Midbrain (tissue), 1 donor: ENCODE measurements around the gene MRPS14.
"Not testable (repeated sequence)": the region's sequence is repeated elsewhere in the genome, so short reads cannot be mapped to it uniquely, and the experiment has no call there.

Experiments
- DNase-seq: peaks from one replicate; lab custom pipeline; 2025; lab: John Stamatoyannopoulos, UW

MRPS14 gene

GRCh38 chr1:175023043-175023921 lies at the start of gene MRPS14:
TSS of gene MRPS14 (minus strand) at chr1:175023425. CDS start at chr1:175023408, 17 bp downstream.
- DNase-seq: peak; percentile 98

- DNase-seq: no peak
Observed at GRCh38 chr1:175072099-175072951, 49.1 kb upstream of the MRPS14 start.

- no peak for DNase-seq
Observed at GRCh38 chr1:175071276-175071943, 48.2 kb upstream of the MRPS14 start.

- no peak for DNase-seq
Observed at GRCh38 chr1:175070818-175071217, 47.6 kb upstream of the MRPS14 start.

GRCh38 chr1:175067362-175068106 lies 44.3 kb upstream of the MRPS14 start, which contains the start of gene TNN:
TSS of gene TNN (plus strand) at chr1:175067833. CDS start at chr1:175077419, 9,586 bp downstream.
- DNase-seq: no peak

- DNase-seq: no peak
Observed at GRCh38 chr1:175062858-175063257, 39.6 kb upstream of the MRPS14 start.

- DNase-seq: no peak
Observed at GRCh38 chr1:175062339-175062738, 39.1 kb upstream of the MRPS14 start.

- DNase-seq: no peak
Observed at GRCh38 chr1:175054736-175055135, 31.5 kb upstream of the MRPS14 start.

GRCh38 chr1:175050992-175051391 lies 27.8 kb upstream of the MRPS14 start:
- no peak for DNase-seq

GRCh38 chr1:175045519-175045918 lies 22.3 kb upstream of the MRPS14 start:
- no peak for DNase-seq

- no peak for DNase-seq
Observed at GRCh38 chr1:175045097-175045496, 21.9 kb upstream of the MRPS14 start.

- DNase-seq: not testable (repeated sequence)
Observed at GRCh38 chr1:175044591-175044990, 21.4 kb upstream of the MRPS14 start.

- DNase-seq: no peak
Observed at GRCh38 chr1:175043824-175044223, 20.6 kb upstream of the MRPS14 start.

- no peak for DNase-seq
Observed at GRCh38 chr1:175042650-175043049, 19.4 kb upstream of the MRPS14 start.

GRCh38 chr1:175040324-175040879 lies 17.2 kb upstream of the MRPS14 start:
- no peak for DNase-seq

- DNase-seq: no peak
Observed at GRCh38 chr1:175037416-175037815, 14.2 kb upstream of the MRPS14 start.

- no peak for DNase-seq
Observed at GRCh38 chr1:175036476-175036875, 13.3 kb upstream of the MRPS14 start.

GRCh38 chr1:175035865-175036264 lies 12.6 kb upstream of the MRPS14 start:
- no peak for DNase-seq

GRCh38 chr1:175034775-175035174 lies 11.6 kb upstream of the MRPS14 start:
- DNase-seq: no peak

GRCh38 chr1:175033953-175034352 lies 10.7 kb upstream of the MRPS14 start:
- DNase-seq: no peak

- DNase-seq: no peak
Observed at GRCh38 chr1:175024773-175025172, 1.5 kb upstream of the MRPS14 start.
